Right ventricle myocardium superior (tissue), 1 donor: ENCODE results near the gene ADAM22. TPM values are rescaled to one million over a fixed set of nuclear protein-coding genes. Genes with fewer than 3 reads are reported as not detected.
"Not testable (repeated sequence)": the region's sequence is repeated elsewhere in the genome, so short reads cannot be mapped to it uniquely, and the experiment has no call there.

Experiments used
- ATAC-seq: fragments of 200-7000 bp; cut with Tn5 transposase; one replicate; pipeline ENCODE4 v1.9.1; 2020; ENCODE audit warnings: mild to moderate bottlenecking; ENCODE audit not compliant: poor library complexity
- DNase-seq: peaks from one replicate; pipeline ENCODE4 v3.0.0-alpha.2; 2020
- intact Hi-C: fragments of 100-400 bp; cut with DNase I; formaldehyde crosslinking; loops from one replicate; pipeline ENCODE4 v1.11.2; 2022
- long read RNA-seq: library from polyadenylated mRNA; unstranded; transcript quantifications from one replicate; pipeline ENCODE4 v2.0.0, GENCODE V29; 2021
- total RNA-seq: library from RNA; stranded (reverse); fragmentation: NEBNext Ultra II Directional; extraction: Animal tissue kit (Norgen Biotek cat#: 25700); gene quantifications from one replicate; pipeline ENCODE4 v1.2.1, GENCODE V29; 2021
- donor health status: DM: no; HTN: yes; CAD: no; lungs with severe emphysema.

The ADAM22 gene
- total RNA-seq: 1.3 TPM
- long read RNA-seq, partial matches to known transcripts: 0 of 2 reads
- long read RNA-seq, other reads (novel, unspliced or antisense): 2 of 2 reads

GRCh38 chr7:87933953-87934698, at the start of gene ADAM22:
Gene ADAM22, plus strand, starts transcription at chr7:87934251. Its CDS starts 215 bp downstream, at chr7:87934466.
- ATAC-seq (peak; percentile 97), DNase-seq (peak; percentile 91)
- intact Hi-C loops: no loop called here

GRCh38 chr7:87885018-87885417, 49.0 kb upstream of the ADAM22 start:
- ATAC-seq (no peak), DNase-seq (no peak)
- intact Hi-C loops: no loop called here

- no peak for DNase-seq
- intact Hi-C loops: no loop called here
- ATAC-seq: no peak
Observed at GRCh38 chr7:87886875-87887274, 47.2 kb upstream of the ADAM22 start.

GRCh38 chr7:87895363-87895762, 38.7 kb upstream of the ADAM22 start:
- DNase-seq (no peak), ATAC-seq (no peak)
- intact Hi-C loops: no loop called here

- intact Hi-C loops: no loop called here
- no peak for DNase-seq
Observed at GRCh38 chr7:87899255-87899654, 34.8 kb upstream of the ADAM22 start.

GRCh38 chr7:87907136-87907906, 26.7 kb upstream of the ADAM22 start:
- DNase-seq, intact Hi-C loops, ATAC-seq: not testable (repeated sequence)

More at GRCh38 chr7:87899255-87899654, 34.8 kb upstream of the ADAM22 start:
- ATAC-seq: no peak

GRCh38 chr7:87908814-87909213, 25.2 kb upstream of the ADAM22 start:
- ATAC-seq, DNase-seq, intact Hi-C loops: not testable (repeated sequence)

GRCh38 chr7:87912121-87912520, 21.9 kb upstream of the ADAM22 start:
- no peak for DNase-seq
- intact Hi-C loops: no loop called here
- ATAC-seq: no peak

- intact Hi-C loops: no loop called here
- no peak for ATAC-seq
- no peak for DNase-seq
Observed at GRCh38 chr7:87918740-87919139, 15.3 kb upstream of the ADAM22 start.

GRCh38 chr7:87919875-87920274, 14.2 kb upstream of the ADAM22 start:
- no peak for DNase-seq
- ATAC-seq: no peak
- intact Hi-C loops: no loop called here

GRCh38 chr7:87920578-87920977, 13.5 kb upstream of the ADAM22 start:
- ATAC-seq (no peak), DNase-seq (no peak)
- intact Hi-C loops: no loop called here

GRCh38 chr7:87922759-87923395, 11.2 kb upstream of the ADAM22 start:
- ATAC-seq, DNase-seq, intact Hi-C loops: not testable (repeated sequence)

GRCh38 chr7:87926581-87927461, 7.2 kb upstream of the ADAM22 start:
- no peak for DNase-seq
- intact Hi-C loops: no loop called here
- ATAC-seq: no peak

GRCh38 chr7:87933605-87933952, 472 bp upstream of the ADAM22 start:
- intact Hi-C loops: no loop called here
- ATAC-seq: peak; percentile 9

GRCh38 chr7:87934699-87935383, 790 bp downstream of the ADAM22 start:
- DNase-seq (no peak), ATAC-seq (peak; percentile 26)
- intact Hi-C loops: no loop called here

More at GRCh38 chr7:87933605-87933952, 472 bp upstream of the ADAM22 start:
- DNase-seq: no peak

GRCh38 chr7:87935384-87935706, 1.3 kb downstream of the ADAM22 start:
- DNase-seq: no peak
- intact Hi-C loops: no loop called here
- ATAC-seq: no peak

- no peak for DNase-seq
- intact Hi-C loops: no loop called here
- no peak for ATAC-seq
Observed at GRCh38 chr7:87941138-87941537, 7.1 kb downstream of the ADAM22 start.

- intact Hi-C loops: no loop called here
- DNase-seq: no peak
- ATAC-seq: no peak
Observed at GRCh38 chr7:87944547-87944946, 10.5 kb downstream of the ADAM22 start.
